GM21528 (cell line): ENCODE measurements around the gene ADAMTSL2.

Source experiments
- ATAC-seq: cut with Tn5 transposase; IDR thresholded peaks from one replicate; pipeline ENCODE4 v1.9.1; 2021; ENCODE audit warnings: mild to moderate bottlenecking, moderate library complexity; ENCODE audit not compliant: unreplicated experiment, low FRiP score

ADAMTSL2 gene

GRCh38 chr9:133583586-133583985 is 49.1 kb downstream of the ADAMTSL2 start:
- no peak for ATAC-seq

GRCh38 chr9:133584167-133584558 is 49.7 kb downstream of the ADAMTSL2 start:
- no peak for ATAC-seq

DNA sequence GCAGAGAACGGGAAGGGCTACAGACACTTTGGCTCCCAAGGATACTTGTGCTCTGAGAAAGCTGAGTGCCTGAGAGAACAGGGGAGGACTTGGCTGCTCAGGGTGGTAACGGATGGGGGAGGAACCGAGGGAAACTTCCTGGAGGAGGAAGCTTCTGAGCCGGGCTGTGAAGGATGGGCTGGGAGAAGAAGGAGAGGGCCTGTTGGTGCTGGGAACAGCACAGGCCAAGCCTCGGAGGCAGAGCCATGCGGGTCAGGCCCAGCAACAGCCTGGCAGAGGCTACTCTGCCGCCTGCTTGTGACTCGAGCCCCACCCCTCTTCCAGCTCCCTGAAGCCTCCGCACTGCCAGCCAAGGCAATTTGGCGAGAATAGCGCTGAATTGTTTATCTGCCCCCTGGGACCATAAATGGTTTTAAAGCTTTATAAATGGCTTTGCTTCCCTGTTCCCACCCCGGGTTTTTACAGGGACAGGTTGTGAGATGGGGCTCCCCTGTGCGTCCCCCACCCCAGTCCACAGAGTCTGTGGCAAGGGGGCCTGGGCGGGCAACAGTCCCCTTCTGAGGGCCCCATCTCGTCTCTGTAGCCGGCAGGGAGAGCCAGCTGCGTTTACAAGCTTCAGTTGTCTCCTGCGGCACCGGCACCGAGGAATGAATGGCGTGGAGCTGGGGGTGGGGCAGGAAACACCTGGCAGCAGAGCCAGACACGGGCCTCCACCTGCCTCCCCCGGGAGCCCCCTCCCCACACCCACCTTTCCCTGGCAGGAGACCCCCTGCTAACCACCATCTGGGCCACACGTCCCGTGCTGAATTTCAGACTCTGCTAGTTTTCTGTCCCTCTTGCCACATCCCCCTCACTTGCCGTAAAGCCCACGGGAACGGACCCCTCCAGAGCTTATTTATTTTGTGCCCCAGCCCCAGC is 50.3 kb downstream of the ADAMTSL2 start:
- no peak for ATAC-seq

DNA sequence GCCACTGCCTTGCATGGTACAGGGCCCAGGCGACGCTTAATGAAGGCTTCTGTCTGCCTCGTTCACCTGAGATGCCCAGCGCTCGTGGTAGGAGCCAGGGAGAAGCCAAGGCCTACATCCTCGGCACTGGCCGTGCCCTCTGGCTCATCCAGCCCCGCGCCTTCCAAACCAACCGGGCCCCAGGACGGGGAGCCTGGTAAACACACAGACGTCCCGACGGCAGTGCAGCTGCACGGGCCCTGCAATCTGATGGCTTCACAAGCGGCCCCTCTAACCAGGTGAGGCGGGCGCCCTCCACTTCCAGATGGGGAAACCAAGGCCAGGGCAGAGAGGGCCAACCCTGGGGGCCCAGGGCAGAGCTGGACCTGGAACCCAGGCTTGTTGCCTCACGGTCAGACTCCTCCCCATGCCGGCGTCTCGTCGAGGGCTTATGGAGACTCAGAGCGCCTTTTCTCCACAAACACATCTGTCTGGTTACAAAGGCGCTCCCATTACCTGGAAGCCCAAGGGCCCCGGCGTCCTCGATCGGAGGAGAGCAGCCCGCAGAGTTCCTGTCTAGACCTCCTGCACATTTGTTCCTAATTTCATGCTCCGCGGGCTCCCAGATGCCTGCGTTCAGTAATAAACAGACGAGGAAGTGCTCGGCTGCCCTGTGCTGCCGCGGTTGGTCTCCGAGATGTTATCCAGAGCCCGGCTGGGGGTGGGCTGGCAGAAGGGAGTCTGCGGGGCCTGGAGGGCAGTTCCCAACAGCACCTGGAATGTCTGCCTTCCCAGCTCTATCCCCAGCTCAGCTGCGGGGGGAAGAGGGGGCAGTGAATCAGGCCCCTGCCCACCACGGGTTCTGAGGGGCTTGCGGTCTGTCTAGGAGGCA is 51.2 kb downstream of the ADAMTSL2 start:
- no peak for ATAC-seq

DNA sequence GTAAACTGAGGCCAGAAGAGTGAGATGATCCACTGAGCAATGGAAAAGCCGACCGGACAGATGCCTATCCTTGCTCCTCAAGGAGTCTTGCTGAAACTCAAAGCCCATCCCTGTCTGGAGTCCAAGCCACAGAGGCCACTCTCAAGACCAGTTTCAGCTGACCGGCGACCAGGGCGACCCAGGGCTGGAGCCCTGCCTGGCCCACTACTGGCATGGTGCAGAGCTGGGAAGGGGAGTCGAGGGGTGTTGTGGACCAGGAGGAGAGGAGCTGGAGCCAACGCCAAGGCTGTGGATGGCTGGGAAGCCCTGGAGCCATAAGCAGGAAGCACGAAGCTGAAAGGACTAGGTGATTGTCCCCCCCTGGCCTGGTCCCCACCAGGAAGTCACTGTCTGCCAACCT is 52.5 kb downstream of the ADAMTSL2 start:
- ATAC-seq: no peak

DNA sequence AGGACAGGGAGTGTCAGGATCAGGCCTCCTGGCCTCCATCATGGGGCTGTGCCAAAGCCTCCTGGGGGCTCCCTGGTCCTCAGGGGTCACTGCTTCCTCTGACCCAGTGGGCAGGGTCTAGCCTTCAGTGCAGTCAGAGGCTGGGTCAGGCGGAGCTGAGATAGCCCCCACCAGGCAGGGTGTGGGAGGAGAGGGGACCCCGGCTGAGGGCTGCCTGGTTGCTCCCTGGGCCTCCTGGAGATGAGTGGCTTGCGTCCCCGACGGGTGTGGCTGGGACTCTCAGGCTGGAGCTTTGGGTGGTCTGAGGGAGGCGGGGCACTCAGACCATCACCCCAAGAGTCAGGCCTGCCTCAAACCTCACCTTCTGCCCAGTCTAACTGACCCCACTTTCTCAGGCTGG is 53.0 kb downstream of the ADAMTSL2 start:
- ATAC-seq: no peak

GRCh38 chr9:133589454-133590227 is 55.1 kb downstream of the ADAMTSL2 start:
- no peak for ATAC-seq

DNA sequence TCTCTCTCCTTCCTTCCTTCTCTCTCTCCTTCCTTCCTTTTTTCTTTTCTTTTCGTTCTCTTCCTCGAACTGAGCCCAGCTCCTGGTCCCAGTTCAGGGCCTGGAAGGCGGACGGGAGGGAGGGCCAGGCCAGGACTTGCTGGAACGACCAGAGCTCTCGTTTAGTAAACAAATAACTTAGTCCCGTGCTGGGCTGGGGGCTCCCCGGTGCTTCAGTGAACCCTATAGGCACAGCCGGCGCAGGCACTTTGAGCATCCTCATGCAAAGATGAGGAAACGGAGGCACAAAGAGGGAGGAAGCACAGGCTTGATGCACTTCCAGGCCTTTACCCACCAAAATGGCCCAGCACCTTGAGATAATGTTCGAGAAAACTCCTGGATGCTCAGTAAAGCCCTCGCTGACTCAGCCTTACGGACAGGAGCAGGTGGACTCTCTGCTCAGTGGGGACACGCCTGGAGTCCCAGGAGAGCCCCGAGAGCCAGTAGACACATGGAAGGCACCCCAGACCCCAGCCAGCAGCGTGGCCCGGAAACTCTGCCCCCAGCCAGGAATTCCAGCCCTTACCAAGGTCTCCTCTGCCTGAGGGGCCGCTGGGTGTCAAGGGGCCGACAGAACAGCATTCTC is 55.8 kb downstream of the ADAMTSL2 start:
- no peak for ATAC-seq

GRCh38 chr9:133591116-133591910 is 56.8 kb downstream of the ADAMTSL2 start:
- no peak for ATAC-seq

DNA sequence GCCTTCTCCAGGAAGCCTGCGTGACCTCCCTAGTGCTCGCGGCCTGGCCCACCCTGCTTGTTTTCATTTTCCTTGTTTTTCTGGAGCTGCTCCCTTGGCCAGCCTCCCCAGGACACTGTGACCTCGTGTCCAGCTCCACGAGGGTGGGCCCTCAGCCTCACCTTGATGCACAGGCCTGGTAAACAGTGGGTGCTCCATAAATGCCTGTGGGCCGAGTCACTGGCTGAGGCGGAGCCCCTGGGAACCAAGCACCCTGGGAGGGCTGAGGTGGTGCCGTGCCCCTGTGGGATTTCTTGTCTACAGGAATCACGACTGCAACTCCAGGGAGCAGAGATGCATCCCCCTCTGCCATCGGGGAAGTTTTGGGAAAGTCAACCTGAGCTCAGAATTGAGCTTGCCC is 57.5 kb downstream of the ADAMTSL2 start:
- no peak for ATAC-seq

GRCh38 chr9:133592731-133593409 is 58.4 kb downstream of the ADAMTSL2 start:
- ATAC-seq: no peak

DNA sequence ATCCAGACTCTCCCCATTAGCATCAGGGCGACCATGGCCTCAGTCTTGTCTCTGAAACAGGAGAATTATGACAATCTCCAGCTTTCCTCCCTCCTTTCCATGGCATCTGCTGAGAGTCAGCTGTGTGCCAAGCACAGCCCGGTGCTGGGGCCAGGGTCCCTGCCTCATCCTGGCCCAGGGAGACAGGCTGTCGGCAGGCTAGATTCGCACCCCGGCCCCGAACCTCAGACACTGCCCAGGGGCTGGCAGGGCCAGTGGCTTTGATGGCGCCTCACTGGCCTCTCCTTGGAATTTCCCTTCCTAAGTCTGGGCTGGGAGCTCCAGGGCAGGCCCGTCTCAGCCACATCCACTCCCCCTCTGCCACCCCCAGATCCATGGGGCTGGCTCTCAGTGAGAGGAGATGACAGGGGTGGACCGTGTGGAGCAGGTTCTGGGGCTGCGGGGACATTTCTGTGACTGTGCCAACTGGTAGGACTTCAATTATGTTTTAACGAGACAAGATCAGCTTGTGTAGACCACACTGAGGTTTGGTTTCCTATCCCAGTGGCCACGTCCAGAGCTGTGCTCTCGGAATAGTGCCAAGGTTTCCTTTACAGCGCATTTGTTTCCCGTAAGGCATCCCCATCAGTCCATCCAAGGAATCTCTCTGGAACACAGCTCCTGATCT is 59.2 kb downstream of the ADAMTSL2 start:
- ATAC-seq: no peak

DNA sequence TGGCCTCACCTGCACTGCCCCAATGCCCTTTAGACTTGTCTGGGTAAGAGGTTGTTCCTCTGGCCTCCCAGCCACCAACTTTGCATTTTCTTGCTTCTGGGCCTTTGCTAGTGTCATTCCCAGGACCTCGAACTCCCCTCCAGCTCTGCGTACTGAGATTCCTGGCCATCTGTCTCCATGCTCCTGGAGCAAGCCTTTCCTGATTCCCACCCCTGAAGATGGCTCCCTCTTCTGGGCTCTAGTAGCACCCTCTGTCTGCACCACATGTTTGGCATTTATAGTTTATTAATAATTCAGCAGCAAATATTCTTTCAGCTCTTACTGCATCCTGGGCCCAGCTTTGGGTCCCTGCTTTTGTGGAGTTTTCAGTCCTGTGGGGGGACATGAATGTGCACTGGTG is 59.8 kb downstream of the ADAMTSL2 start:
- ATAC-seq: no peak

GRCh38 chr9:133595910-133596309 is 61.4 kb downstream of the ADAMTSL2 start:
- ATAC-seq: no peak

GRCh38 chr9:133597316-133597957 is 62.9 kb downstream of the ADAMTSL2 start:
- ATAC-seq: no peak

- no peak for ATAC-seq
These were observed 64.5 kb downstream of the ADAMTSL2 start for GRCh38 chr9:133598978-133599377.

DNA sequence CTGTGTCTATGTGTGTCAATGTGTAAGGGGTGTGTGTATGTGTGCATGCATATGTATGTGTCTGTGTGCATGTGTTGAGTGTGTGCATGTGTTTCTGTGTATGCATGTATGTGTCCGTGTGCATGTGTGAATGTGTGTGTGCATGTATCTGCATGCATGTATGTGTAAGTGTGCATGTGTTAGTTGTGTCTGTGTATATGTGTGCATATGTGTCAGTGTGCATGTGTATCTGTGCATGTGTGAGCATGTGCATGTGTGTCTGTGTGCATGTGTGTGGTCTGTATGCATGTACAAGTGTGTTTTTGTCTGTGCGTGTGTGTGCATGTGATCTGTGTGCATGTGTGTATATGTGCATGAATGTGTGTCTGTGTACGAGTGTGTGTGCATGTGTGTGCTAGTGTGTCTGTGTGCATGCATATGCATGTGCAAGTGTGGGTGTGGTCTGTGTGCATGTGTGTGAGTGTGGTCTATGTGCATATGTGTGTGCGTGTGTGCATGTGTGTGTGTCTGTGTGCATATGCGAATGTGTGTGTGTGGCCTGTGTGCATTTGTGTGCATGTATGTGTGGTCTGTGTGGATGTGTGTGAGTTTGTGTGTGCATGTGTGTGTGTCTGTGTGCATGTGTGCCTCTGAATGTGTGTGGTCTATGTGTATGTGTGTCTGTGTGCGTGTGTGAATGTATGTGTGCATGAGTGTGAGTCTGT is 65.1 kb downstream of the ADAMTSL2 start:
- no peak for ATAC-seq
